GM13977 (cell line): ENCODE measurements around the gene ACP2.

Experiments used
- DNase-seq: peaks from one replicate; pipeline ENCODE4 v3.0.0; 2012; ENCODE audit warnings: low spot score
- in situ Hi-C: fragments of 300-500 bp; cut with MboI; formaldehyde crosslinking; loops from one replicate; pipeline ENCODE4 v1.12.0; 2022; ENCODE audit warnings: low sequenced_read_pairs, low pct_unique_long_range_greater_than_20kb, mixed read lengths, inconsistent platforms; ENCODE audit not compliant: unreplicated experiment
- TF ChIP-seq, protein P1 (sequence below): IDR thresholded peaks from 2 replicates; pipeline ENCODE4 v1.5.1; 2012; ENCODE audit warnings: mild to moderate bottlenecking, control low read depth; ENCODE audit not compliant: insufficient read depth; ENCODE audit errors: extremely low read depth, missing control alignments

The ACP2 gene

DNA sequence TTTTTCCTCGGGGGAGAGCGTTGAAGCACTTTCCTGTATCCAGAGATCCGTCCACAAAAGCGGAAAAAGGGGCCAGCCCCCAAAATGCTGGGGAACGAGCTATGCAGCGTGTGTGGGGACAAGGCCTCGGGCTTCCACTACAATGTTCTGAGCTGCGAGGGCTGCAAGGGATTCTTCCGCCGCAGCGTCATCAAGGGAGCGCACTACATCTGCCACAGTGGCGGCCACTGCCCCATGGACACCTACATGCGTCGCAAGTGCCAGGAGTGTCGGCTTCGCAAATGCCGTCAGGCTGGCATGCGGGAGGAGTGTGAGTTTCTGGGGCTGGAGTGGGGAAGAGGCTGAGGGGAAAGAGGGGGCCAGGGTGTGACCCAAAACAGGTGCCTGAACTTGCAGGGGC lies 11.8 kb upstream of the ACP2 start:
- DNase-seq = no peak
- in situ Hi-C loops = no loop called here
- TF ChIP-seq, protein P1, sequence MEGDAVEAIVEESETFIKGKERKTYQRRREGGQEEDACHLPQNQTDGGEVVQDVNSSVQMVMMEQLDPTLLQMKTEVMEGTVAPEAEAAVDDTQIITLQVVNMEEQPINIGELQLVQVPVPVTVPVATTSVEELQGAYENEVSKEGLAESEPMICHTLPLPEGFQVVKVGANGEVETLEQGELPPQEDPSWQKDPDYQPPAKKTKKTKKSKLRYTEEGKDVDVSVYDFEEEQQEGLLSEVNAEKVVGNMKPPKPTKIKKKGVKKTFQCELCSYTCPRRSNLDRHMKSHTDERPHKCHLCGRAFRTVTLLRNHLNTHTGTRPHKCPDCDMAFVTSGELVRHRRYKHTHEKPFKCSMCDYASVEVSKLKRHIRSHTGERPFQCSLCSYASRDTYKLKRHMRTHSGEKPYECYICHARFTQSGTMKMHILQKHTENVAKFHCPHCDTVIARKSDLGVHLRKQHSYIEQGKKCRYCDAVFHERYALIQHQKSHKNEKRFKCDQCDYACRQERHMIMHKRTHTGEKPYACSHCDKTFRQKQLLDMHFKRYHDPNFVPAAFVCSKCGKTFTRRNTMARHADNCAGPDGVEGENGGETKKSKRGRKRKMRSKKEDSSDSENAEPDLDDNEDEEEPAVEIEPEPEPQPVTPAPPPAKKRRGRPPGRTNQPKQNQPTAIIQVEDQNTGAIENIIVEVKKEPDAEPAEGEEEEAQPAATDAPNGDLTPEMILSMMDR = no peak

DNA sequence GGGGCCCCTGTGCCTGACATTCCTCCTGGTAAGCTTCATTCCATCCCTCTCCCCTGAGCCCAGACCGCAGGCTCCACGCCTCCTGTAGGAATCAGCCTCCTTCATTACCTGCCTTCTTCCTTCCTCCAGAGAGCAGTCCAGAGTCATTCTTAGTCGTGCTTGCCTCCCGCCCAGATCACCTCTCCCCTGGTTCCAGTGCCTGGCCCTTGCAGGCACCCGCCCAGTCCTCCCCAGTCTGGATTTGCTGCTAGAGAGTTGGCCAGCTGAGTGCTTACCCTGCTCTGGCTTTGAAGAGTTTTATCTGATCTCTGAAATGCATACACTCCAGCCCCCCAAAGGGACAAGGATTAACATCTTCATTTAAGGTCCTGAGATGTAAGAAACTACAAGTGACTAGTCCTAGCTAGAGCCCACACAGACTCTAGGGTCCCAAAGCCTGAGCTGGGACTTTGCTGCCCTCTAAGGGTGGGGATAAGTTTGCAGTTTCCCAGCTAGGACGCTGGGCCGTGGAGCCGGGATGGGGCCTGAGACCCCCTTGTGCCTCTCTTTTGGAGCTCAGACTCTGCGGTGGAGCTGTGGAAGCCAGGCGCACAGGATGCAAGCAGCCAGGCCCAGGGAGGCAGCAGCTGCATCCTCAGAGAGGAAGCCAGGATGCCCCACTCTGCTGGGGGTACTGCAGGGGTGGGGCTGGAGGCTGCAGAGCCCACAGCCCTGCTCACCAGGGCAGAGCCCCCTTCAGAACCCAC lies 10.8 kb upstream of the ACP2 start:
- in situ Hi-C loops = no loop called here
- TF ChIP-seq, protein P1 = peak; percentile 66
- DNase-seq = peak; percentile 72

DNA sequence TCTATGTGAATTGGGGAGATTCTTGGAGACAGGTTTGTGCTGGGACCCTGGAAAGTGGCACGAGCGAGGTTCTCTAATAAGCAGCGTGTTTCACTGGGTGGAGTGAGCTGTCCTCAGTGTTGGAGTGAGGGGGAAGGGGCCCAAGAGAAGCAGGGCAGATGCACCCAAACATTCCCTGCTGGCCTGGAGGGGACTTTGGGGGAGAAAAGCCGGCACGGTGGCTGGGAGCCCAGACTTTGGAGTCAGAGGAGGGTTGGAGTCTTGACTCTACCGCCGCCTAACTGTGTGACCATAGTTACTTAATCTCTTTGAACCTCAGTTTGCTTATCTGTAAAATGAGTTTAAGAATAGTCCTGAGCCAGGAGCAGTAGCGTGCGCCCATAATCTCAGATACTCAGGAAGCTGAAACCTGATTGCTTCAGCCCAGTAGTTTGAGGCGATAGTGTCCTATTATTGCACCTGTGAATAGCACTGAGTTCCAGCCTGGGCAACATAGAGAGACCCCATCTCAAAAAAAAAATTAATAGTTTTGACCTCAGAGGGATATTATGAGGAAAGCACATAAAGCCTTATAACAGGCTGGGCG lies 9.8 kb upstream of the ACP2 start:
- in situ Hi-C loops = no loop called here
- no peak for DNase-seq
- TF ChIP-seq, protein P1 = no peak

DNA sequence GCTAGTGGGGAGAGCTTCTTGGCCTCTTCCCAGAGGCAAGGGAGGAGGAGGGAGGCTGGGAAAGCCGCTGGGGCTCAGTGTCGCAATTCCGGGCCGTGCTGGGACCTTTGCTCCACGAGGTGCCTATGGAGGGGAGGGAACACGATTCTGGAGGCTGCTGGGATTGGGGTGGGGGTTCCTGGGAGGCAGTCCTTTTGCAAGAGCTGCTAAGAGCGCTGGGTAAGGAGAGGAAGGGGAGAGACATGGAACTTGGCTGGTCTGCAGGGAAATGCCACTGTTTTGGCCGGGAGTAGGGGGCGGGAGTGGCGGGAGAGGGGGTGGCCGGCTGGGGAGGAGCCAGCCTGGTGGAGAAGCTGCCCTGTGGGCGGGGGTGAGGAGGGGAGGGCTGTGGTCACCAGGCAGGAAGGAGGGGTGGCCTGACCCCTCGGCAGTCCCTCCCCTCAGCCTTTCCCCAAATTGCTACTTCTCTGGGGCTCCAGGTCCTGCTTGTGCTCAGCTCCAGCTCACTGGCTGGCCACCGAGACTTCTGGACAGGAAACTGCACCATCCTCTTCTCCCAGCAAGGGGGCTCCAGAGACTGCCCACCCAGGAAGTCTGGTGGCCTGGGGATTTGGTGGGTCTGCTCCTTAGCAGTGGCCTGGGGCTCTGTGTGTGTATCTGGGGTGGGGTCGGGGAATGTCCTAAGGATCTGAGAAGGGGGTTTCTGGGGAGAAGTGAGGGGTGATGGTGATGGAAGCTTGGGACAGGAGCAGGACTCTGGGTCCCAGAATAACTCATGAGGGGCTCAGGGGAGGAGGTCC lies 9.1 kb upstream of the ACP2 start, which contains the start of gene NR1H3:
TSS of gene NR1H3 (plus strand) at position 480 of the 800 bp plus-strand sequence. CDS start 1,221 bp downstream, outside the sequence.
- DNase-seq = peak; percentile 42
- TF ChIP-seq, protein P1 = peak; percentile 53
- in situ Hi-C loops = no loop called here

DNA sequence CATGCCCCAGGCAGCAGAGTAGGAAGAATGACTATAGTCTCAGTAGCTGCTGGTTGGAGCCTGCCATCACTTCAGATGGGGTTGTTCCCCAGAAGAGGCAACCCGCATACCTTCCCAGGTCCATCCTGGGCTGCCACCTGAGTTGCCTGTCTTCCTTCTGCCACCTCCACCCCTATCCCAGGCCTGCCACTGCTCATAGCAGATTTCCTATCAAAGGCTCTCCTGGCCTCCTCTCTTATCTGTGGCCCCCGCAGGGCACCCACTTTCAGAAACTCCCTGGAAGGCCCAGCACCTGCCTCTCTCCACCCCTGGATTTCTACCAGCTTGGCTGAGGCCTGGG lies 8.5 kb upstream of the ACP2 start:
- TF ChIP-seq, protein P1 = no peak
- in situ Hi-C loops = no loop called here
- DNase-seq = no peak

DNA sequence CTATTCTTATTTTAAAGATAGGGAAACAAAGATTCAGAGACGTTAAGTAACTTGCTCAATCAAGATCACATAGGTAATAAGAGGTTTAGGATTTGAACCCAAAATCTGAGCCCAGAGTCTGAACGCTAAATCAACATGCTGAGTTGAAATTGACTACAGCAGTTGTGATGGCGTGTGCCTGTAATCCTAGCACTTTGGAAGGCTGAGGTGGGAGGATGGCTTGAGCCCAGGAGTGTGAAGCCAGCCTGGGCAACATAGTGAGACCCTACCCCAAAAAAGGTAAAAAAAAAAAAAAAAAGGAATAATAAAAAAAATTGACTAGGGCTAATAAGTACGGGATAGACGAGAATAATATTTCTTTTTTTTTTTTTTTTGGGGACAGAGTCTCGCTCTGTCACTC lies 7.8 kb upstream of the ACP2 start:
- TF ChIP-seq, protein P1 = no peak
- no peak for DNase-seq
- in situ Hi-C loops = no loop called here
